ENCODE measurements around the gene SBF2. TPM values are rescaled to one million over a fixed set of nuclear protein-coding genes. Genes with fewer than 3 reads are reported as not detected.

SBF2 gene
- total and polyA plus RNA-seq, 9 of the 15 experiments (the other 6 are each of a cell fraction or from before 2014, with no cell fraction given): 0.80 to 9.5 (median 5.0) TPM

DNA sequence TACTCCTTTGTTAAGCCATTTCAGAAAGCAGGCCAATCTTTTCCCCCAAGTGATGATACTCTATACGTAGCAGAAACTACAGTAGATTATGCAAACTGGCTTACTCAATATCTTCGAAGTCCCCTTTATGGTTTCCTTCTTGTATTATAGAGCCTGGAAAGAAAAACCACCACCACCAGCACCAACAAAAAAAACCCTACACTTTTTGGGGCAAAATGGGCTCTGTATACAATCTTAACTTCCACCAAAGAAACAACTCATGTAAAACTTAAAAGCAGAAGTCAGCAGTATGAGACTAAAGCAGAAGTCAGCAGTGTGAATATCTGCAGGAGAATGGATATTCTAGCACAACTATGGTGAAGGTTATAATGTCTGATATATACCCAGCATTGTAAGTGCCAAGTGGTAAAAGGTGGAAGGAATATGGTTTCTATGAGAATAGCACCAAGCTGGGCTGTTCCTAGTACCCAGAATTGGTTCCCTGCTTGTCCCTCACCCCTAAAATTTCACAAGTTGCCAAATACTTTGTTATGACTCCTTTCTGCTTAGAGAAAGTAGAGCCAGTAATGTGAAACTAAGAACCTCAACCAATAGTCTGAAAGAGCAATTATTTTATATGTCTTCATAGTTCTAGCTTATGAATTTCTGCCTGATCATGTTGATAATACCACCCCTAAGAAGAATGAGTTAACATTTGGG is 252.1 kb downstream of the SBF2 start (continued):
- TF ChIP-seq, protein P1, sequence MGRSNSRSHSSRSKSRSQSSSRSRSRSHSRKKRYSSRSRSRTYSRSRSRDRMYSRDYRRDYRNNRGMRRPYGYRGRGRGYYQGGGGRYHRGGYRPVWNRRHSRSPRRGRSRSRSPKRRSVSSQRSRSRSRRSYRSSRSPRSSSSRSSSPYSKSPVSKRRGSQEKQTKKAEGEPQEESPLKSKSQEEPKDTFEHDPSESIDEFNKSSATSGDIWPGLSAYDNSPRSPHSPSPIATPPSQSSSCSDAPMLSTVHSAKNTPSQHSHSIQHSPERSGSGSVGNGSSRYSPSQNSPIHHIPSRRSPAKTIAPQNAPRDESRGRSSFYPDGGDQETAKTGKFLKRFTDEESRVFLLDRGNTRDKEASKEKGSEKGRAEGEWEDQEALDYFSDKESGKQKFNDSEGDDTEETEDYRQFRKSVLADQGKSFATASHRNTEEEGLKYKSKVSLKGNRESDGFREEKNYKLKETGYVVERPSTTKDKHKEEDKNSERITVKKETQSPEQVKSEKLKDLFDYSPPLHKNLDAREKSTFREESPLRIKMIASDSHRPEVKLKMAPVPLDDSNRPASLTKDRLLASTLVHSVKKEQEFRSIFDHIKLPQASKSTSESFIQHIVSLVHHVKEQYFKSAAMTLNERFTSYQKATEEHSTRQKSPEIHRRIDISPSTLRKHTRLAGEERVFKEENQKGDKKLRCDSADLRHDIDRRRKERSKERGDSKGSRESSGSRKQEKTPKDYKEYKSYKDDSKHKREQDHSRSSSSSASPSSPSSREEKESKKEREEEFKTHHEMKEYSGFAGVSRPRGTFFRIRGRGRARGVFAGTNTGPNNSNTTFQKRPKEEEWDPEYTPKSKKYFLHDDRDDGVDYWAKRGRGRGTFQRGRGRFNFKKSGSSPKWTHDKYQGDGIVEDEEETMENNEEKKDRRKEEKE (IDR thresholded peaks at IDR 0.05; ENCODE audit: borderline replicate concordance in 1 of 2, control insufficient read depth in 1 of 2, low read depth in 2 of 2, low read length in 1 of 2): no peak
- TF ChIP-seq CSDE1 (IDR thresholded peaks at IDR 0.05): no peak

DNA sequence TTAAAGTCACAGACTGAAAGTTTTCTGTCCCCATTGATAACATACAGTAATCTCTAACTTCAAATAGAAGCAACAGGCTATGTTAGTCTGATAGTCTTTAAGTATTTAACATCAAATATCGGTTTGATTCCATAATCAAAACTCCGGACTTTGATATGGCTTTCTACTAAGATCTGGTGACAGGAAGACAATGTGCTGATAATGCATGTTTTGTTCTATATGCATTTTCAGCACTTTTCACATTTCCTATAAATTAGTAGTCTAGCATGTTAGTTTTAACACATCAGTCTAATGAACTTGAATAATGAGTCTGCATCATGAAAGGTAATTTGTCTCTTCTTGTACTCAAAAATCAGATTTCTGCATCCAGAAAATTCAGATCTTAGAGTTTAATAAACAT is 252.7 kb downstream of the SBF2 start:
- 5% methylated on average over 2 of the region's 2 CpGs for WGBS (ENCODE audit: insufficient coverage, low coverage, missing lambda C conversion rate)
- Histone ChIP-seq H3K36me3 (ENCODE audit: control insufficient read depth, insufficient read depth, low read length) (no peaks in the 10 kb centered on the region), H3K27ac (ENCODE audit: extremely low read depth, low read depth, low read length) (no peak overlapping the region), H3K9me3 (replicated peaks; ENCODE audit: control insufficient read depth, insufficient read depth, low read depth, low read length) (0 out of 2 replicates have a peak, but pooled peaks cover 4% of the 10 kb centered on the region), H3K4me2 (ENCODE audit: insufficient read depth, low read length) (no peak overlapping the region), H3K79me2 (ENCODE audit: control insufficient read depth, insufficient read depth, low read length) (no peaks in the 10 kb centered on the region), H3K9me1 (ENCODE audit: control insufficient read depth, insufficient read depth, low read length) (no peaks in the 10 kb centered on the region), H3K4me3 (no peak overlapping the region), H4K20me1 (replicated peaks; ENCODE audit: control insufficient read depth, insufficient read depth, low read length) (no peaks in the 10 kb centered on the region), H3K27me3 (ENCODE audit: control insufficient read depth in 2 of 2, insufficient read depth in 2 of 2, low read length in 2 of 2) (no peaks in the 10 kb centered on the region), H3K9ac (ENCODE audit: insufficient read depth in 1 of 2, low read depth in 2 of 2, low read length in 2 of 2) (no peak overlapping the region), H3K4me1 (replicated peaks in 1 of 2; ENCODE audit: control insufficient read depth in 2 of 2, insufficient read depth in 2 of 2, low read length in 2 of 2) (no peaks in the 10 kb centered on the region), H2AFZ (ENCODE audit: low read depth, low read length) (no peak overlapping the region)
- no peak for FAIRE-seq
- intact Hi-C loops (cut with micrococcal nuclease): no loop called here
- no peak for ATAC-seq
- no TSS peak for BruUV-seq (replicated peaks)
- CTCF ChIA-PET (ENCODE audit: low intra/inter-chr PET ratio): no interaction called here
- no peak for DNase-seq (ENCODE audit: extremely low read depth in 1 of 4, low spot score in 3 of 4)
- in situ Hi-C loops (cut with MboI): no loop called here
- TF ChIP-seq C11orf30 (IDR thresholded peaks at IDR 0.05; ENCODE audit: low read depth) (peak; percentile 53), MAFK (IDR thresholded peaks at IDR 0.05; ENCODE audit: low read length) (peak; percentile 36; the same call in 1 of the 2 replicates), MAFF (IDR thresholded peaks at IDR 0.05; ENCODE audit: low read length) (peak; percentile 53), HOXB6 (CRISPR knock-in tag; IDR thresholded peaks at IDR 0.05; ENCODE audit: borderline replicate concordance) (no peak), DDX20 (tag; IDR thresholded peaks at IDR 0.05; ENCODE audit: low read depth) (no peak), MAFG (tag; conservative IDR thresholded peaks at IDR 0.05) (peak; percentile 41; the same call in 1 of the 2 replicates), ZNF316 (IDR thresholded peaks at IDR 0.05) (peak; percentile 78), ZNF134 (CRISPR knock-in tag; conservative IDR thresholded peaks at IDR 0.05) (no peak)
- TF ChIP-seq, protein P2, sequence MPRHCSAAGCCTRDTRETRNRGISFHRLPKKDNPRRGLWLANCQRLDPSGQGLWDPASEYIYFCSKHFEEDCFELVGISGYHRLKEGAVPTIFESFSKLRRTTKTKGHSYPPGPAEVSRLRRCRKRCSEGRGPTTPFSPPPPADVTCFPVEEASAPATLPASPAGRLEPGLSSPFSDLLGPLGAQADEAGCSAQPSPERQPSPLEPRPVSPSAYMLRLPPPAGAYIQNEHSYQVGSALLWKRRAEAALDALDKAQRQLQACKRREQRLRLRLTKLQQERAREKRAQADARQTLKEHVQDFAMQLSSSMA (CRISPR knock-in tag; IDR thresholded peaks at IDR 0.05): no peak
- POLR2A ChIA-PET: no interaction called here
